IPS-18c (cell line): ENCODE results near the gene UACA.

Experiments
- H3K4me3 ChIP-seq: 2 replicates; pipeline ENCODE4 v1.7.0; 2013; ENCODE audit warnings: low read depth, mild to moderate bottlenecking, low read length, moderate library complexity; ENCODE audit not compliant: insufficient read depth
- H3K9me3 ChIP-seq: one replicate; pipeline ENCODE4 v1.6.1; 2013; ENCODE audit warnings: mild to moderate bottlenecking, low read length, moderate library complexity; ENCODE audit not compliant: control insufficient read depth, insufficient read depth

Gene UACA

GRCh38 chr15:70791259-70791658, 27.9 kb upstream of the UACA start:
- Histone ChIP-seq H3K4me3 (no peak overlapping the region), H3K9me3 (no peaks in the 10 kb centered on the region)

DNA sequence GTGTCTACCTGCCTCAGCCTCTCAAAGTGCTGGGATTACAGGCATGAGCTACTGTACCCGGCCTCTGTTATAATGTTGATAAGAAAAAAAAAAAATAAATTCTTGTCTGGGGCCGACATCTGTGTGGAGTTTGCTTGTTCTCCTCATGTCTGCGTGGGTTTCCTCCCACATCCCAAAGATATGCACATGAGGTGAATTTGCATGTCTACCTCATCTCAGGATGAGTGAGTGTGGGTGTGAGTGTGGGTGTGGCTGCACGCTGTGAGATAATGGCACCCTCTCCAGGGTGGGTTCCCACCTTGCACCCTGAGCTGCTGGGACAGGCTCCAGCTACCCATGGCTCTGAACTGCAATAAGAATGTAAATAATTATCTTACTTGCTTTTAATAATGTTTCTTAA, 25.9 kb upstream of the UACA start:
- Histone ChIP-seq H3K4me3 (no peak overlapping the region), H3K9me3 (no peaks in the 10 kb centered on the region)

DNA sequence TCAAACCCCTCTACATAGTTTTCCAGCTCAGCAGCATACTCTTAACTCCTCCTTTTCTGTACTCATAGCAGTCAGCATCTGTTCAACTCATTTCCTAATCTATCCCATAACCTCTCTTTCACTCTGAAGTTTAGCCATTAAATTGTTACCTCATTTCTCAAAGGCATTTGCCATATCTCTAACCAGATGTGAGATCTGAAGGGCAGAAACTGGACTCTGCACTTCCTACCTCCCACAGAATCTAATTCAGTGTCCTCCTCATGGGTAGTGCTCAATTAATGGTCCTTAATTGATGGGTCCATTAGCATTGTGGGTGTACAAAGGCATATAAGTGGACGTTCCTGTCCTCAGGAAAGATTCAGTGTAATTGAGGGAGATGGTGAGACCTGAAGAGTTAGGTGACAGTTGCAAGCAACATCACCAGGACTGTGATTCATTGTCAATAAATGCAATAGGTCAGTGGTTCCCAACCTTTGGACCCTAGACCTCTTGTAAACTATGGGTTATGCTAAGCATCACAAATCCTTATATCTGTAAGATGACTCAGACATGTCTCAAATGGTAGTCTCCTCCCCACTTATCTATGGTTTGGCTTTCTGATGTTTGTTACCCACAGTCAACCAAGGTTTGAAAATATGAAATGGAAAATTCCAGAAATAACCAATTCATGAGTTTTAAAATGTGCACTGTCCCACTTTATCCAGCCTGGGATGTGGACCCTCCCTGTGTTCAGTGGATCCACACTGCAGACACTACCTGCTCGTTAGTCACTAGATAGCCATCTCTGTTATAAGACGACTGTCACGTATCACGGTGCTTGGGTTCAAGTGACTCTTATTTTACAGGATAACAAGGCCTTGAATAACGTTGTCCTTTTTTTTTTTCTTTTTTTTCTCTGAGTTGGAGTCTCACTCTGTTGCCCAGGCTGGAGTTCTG, 25.0 kb upstream of the UACA start:
- no peak overlapping the region for H3K4me3 ChIP-seq
- no peaks in the 10 kb centered on the region for H3K9me3 ChIP-seq

GRCh38 chr15:70786996-70787395, 23.6 kb upstream of the UACA start:
- Histone ChIP-seq H3K9me3 (no peaks in the 10 kb centered on the region), H3K4me3 (no peak overlapping the region)

DNA sequence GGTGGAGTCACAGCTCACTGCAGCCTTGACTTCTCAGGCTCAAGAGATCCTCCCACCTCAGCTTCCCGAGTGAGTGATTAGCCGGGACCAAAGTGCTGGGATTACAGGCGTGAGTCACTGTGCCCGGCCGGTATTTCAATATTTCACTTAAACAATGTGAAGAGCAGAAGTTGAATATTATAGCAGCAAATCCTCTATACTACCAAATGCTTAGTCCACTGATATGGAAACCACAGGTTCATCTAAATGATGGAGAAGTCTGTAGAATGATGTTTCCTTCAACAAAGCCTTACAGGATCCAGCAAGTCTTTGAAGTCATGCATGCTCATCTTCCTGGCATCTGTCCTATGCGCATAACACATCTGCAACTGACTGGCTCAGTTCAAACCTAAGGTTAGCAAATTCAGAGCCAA, 20.3 kb upstream of the UACA start:
- no peak overlapping the region for H3K4me3 ChIP-seq

DNA sequence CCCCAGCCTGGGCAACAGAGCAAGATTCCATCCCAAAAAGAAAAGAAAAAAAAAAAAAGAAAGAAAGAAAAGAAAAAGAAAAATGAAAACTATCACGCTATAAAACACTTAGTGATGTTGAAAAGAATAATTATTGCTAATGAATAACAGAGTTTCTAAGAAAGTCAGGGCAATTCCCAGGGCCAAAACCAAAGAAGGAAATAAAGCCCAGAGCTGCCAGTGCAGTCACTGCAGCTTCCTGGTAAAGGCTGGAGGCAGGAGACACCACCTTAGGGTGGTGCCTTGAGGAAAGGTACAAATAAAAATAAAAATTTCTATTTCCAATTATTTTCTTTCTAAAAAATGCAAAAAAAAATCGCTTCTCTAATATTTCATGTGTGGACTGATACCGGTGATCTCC, 19.7 kb upstream of the UACA start:
- H3K4me3 ChIP-seq, result no peak overlapping the region
- peaks cover 2% of the 10 kb centered on the region for H3K9me3 ChIP-seq

More for the DNA sequence above, 20.3 kb upstream of the UACA start:
- peaks cover 2% of the 10 kb centered on the region for H3K9me3 ChIP-seq

GRCh38 chr15:70781236-70781635, 17.9 kb upstream of the UACA start:
- H3K4me3 ChIP-seq, result no peak overlapping the region
- H3K9me3 ChIP-seq, result peaks cover 2% of the 10 kb centered on the region

DNA sequence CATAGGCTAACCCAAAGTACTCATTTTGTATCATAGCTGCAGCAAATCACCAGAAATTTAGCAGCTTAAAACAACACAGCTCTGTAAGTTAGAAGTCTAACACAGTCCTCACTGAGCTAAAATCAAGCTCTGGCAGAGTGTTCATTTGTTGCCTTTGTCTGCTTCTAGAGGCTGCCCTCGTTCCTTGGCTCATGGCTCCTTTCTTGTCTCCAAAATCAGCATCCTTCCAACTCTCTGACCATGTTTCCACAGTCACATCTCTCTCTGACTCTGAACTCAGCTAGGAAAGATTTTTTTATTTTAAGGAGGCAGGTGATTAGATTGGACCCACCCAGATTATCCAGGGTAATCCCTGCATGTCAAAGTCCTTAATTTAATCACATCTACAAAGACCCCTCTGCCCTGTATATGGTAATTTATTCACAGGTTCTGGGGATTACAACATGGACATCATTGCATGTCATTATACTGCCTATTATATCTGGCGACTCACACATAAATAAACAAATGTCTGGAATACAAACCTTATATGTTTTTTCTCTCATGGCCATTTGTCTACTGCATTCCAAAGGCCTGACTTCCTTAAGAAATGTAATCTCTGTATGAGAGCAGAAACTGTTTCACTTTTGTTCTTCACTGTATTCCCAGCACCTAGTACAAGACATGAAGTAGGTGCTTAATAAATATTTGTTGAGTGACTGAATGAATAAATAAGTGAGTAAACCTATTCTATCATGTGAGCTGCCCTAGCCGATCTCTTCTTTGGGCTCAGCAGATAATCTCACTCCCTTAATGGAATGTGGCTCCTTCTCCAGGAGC, 15.1 kb upstream of the UACA start:
- Histone ChIP-seq H3K4me3 (no peak overlapping the region), H3K9me3 (peaks cover 2% of the 10 kb centered on the region)

DNA sequence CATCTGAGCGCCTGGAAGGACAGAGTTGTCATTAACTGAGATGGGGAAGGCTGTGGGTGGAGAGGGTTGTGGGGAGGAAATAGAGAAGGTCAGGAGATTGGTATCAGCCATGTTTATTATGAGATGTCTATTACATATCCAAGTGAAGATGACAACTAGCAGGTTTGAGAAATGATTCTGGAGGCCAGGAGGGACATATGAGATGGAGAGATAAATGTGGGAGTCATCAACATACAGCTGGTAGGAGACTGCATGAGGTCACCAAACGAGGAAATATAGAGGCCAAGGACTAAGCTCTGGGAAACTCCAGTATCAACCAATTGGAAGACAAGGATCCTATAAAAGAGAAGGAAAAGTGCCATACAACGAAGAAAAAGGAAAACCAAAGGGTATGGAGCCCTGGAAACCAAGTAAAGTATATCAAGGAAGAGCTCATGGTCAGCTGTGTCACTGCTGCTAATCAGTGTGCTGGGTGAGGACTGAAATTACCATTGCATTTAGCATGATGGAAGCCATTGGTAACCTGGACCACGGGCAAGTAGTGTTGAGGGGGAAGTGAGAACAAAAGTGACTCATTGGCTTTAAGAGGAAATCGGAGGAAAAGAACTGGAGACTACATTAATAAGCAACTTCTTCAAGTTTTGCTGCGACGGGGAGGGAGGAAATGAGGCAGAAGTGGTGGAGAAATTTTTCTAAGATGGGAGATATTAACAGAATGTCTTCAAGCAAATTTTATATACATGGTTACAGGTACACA, 14.0 kb upstream of the UACA start:
- H3K9me3 ChIP-seq, result peaks cover 2% of the 10 kb centered on the region
- H3K4me3 ChIP-seq, result no peak overlapping the region

DNA sequence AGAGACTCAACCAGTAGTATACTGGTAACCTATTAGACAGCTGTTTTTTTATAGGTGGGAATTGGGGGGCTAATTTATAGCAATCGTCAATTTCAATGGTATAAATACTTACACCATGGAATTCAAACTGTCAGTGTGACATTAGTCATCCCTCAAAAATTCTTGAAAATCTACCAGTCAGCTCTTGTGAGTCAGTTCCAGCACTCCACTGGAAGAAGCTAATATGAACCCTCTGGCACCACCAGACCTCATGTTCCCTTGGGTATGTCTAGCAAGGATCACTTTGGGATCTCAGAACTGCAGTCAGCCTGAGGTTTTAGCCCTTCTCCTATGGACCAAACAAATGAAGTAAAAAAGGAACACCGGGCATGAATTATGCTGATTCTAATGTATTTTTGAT, 11.8 kb upstream of the UACA start:
- Histone ChIP-seq H3K4me3 (no peak overlapping the region), H3K9me3 (no peaks in the 10 kb centered on the region)

DNA sequence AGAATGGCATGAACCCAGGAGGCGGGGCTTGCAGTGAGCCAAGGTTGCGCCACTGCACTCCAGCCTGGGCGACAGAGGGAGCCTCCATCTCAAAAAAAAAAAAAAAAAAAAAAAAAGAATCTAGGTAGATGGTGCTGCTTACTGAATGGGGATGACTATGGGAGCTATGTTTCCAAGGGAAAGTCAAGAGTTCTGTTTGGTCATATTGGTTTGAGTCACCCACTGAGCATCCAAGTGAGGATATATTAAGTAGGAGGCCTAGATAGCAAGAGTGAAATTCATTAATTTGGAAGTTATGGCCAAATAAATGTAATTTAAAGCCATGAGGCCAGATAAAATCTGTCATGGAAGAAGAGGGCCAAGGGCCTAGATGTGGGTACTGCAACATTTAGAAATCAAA, 9.0 kb upstream of the UACA start:
- Histone ChIP-seq H3K9me3 (no peaks in the 10 kb centered on the region), H3K4me3 (no peak overlapping the region)

DNA sequence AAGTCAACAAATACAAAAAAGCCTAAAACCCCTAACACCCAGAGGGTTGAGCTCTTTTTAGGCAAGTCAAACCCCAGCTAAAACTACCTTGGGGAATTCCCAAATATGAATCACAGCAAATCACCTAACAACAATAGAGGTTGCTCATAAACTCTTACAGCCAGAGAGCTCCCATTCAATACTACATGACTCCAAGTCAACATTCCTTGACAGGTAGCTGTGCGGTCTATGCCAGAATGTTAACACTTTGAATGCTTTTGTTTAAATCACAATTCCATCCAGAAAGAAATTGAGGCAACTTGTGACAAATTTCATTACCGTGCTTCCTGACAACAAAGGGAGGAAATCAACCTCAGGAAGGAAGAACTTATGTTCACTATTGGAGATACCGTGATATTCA, 7.5 kb upstream of the UACA start:
- Histone ChIP-seq H3K4me3 (no peak overlapping the region), H3K9me3 (no peaks in the 10 kb centered on the region)

DNA sequence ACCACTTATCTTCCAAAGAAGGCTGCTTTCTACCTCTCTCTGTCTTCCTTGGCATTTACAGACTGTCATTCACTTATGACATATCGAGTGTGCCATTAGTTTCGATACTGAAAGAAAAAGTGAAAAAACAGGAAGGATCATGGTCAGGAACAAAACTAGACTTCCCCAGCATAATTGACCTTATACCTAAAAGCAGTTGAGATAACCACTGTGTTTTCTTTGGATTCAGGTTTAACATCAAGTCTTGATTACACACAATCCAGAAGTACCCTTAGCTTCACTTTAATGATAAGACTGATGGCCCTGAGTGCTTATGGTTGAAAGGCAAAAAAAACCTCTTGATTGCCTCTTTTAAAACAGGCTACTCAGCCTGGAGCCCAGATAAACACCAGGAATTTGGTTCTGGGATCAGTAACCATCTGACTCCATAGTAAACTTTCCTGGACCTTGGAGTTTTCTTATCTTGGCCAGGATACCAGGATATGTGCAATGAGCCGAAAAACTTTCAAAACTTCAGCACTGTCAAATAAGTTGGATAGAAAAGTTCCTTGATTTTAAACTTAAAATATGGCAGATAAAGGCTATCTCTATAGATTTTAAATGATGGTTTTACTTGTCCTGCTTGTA, 5.0 kb upstream of the UACA start:
- H3K4me3 ChIP-seq, result no peak overlapping the region
- no peaks in the 10 kb centered on the region for H3K9me3 ChIP-seq

GRCh38 chr15:70767667-70768066, 4.3 kb upstream of the UACA start:
- Histone ChIP-seq H3K9me3 (no peaks in the 10 kb centered on the region), H3K4me3 (no peak overlapping the region)

GRCh38 chr15:70766597-70766996, 3.2 kb upstream of the UACA start:
- no peak overlapping the region for H3K4me3 ChIP-seq
- H3K9me3 ChIP-seq, result no peaks in the 10 kb centered on the region

- Histone ChIP-seq H3K4me3 (no peak overlapping the region), H3K9me3 (no peaks in the 10 kb centered on the region)
These were observed 2.3 kb upstream of the UACA start for GRCh38 chr15:70765504-70766281.
